HCT116 (cell line): ENCODE measurements around the gene PIGL.

Experiments used
- CTCF ChIP-seq, 3 experiments: fragments of 200-600 bp in 1 of 3; sonication (generic) in 1 of 3; IDR thresholded peaks in 2 of 3; conservative IDR thresholded peaks in 1 of 3; 2 replicates each; pipeline ENCODE4 v1.5.1; 2012 to 2017; ENCODE audit warnings: low read depth in 2 of 3, low read length in 2 of 3, antibody characterized with exemption in 1 of 3, borderline replicate concordance in 1 of 3, control low read depth in 1 of 3, mild to moderate bottlenecking in 1 of 3, mixed read lengths in 1 of 3, mixed run types in 1 of 3, moderate library complexity in 1 of 3; ENCODE audit not compliant: insufficient read depth in 1 of 3
- EZH2 ChIP-seq: fragments of 200-600 bp; sonication (generic); IDR thresholded peaks from 2 replicates; pipeline ENCODE4 v1.6.1; 2017; ENCODE audit warnings: antibody characterized with exemption, mixed run types
- POLR2AphosphoS5 ChIP-seq: IDR thresholded peaks from 2 replicates; pipeline ENCODE4 v1.6.1; 2011; ENCODE audit warnings: mild to moderate bottlenecking, low read depth, low read length, moderate library complexity

- TF ChIP-seq CTCF (IDR thresholded peaks at IDR 0.05 in 2 of 3, conservative IDR thresholded peaks at IDR 0.05 in 1 of 3; ENCODE audit: borderline replicate concordance in 1 of 3, insufficient read depth in 1 of 3, low read depth in 2 of 3, low read length in 2 of 3) (no peak), POLR2AphosphoS5 (no peak), EZH2 (no peak)
These were observed 34.0 kb downstream of the PIGL start for GRCh38 chr17:16251043-16251442.
